GM12864 (cell line): Measurements from ENCODE around the gene DOK4.

ENCODE experiments used
- DNase-seq: peaks from one replicate; pipeline ENCODE4 v3.0.0-alpha.2; 2011; ENCODE audit warnings: low read depth
- H3K4me3 ChIP-seq: 2 replicates; pipeline ENCODE4 v1.5.1; 2011; ENCODE audit warnings: mild to moderate bottlenecking, low read depth, low read length, control low read depth
- TF ChIP-seq, protein P1 (sequence below): IDR thresholded peaks from 2 replicates; pipeline ENCODE4 v1.5.1; 2011; ENCODE audit warnings: low read depth, mild to moderate bottlenecking, moderate library complexity, low read length, control low read depth, inconsistent platforms; ENCODE audit errors: missing control alignments

The DOK4 gene

DNA sequence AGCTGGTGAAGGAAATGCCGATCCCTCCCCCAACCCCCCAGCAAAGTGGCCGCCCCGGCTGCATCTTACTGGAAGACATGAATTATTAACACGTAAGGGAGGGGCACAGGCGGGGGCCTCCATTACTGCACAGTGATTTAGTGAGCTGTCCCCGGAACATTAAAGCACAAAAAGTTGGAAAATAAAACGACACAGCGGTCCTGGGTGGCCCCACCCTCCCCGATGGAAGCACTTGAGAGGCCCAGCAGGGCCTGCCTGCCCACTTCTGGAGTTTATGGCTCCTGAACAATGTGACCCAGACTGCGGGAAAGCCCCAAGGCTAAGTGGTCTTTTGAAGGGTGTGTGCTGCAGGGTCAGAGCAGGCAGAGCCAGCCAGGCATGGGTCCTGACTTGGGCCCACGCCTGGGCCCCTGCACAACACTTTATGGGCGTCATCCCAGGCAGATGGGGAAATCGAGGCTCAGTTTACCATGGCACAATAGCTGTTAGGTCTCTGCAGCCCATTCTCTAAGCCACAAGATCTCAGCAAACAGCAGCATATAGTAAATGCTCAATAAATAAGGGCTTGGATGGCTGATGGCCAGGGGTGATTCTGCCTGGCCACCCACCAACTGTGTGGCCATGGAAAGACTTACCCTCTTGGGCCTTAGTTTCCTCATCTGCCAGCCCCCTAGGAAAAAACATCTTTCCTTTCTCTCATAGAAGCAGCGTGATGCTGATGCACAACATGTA, 27.2 kb upstream of the DOK4 start:
- DNase-seq = no peak
- TF ChIP-seq, protein P1, sequence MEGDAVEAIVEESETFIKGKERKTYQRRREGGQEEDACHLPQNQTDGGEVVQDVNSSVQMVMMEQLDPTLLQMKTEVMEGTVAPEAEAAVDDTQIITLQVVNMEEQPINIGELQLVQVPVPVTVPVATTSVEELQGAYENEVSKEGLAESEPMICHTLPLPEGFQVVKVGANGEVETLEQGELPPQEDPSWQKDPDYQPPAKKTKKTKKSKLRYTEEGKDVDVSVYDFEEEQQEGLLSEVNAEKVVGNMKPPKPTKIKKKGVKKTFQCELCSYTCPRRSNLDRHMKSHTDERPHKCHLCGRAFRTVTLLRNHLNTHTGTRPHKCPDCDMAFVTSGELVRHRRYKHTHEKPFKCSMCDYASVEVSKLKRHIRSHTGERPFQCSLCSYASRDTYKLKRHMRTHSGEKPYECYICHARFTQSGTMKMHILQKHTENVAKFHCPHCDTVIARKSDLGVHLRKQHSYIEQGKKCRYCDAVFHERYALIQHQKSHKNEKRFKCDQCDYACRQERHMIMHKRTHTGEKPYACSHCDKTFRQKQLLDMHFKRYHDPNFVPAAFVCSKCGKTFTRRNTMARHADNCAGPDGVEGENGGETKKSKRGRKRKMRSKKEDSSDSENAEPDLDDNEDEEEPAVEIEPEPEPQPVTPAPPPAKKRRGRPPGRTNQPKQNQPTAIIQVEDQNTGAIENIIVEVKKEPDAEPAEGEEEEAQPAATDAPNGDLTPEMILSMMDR = no peak
- no peak overlapping the region for H3K4me3 ChIP-seq

- TF ChIP-seq, protein P1 = no peak
- DNase-seq = no peak
- no peak overlapping the region for H3K4me3 ChIP-seq
These were observed 26.2 kb upstream of the DOK4 start for GRCh38 chr16:57512296-57513001.

DNA sequence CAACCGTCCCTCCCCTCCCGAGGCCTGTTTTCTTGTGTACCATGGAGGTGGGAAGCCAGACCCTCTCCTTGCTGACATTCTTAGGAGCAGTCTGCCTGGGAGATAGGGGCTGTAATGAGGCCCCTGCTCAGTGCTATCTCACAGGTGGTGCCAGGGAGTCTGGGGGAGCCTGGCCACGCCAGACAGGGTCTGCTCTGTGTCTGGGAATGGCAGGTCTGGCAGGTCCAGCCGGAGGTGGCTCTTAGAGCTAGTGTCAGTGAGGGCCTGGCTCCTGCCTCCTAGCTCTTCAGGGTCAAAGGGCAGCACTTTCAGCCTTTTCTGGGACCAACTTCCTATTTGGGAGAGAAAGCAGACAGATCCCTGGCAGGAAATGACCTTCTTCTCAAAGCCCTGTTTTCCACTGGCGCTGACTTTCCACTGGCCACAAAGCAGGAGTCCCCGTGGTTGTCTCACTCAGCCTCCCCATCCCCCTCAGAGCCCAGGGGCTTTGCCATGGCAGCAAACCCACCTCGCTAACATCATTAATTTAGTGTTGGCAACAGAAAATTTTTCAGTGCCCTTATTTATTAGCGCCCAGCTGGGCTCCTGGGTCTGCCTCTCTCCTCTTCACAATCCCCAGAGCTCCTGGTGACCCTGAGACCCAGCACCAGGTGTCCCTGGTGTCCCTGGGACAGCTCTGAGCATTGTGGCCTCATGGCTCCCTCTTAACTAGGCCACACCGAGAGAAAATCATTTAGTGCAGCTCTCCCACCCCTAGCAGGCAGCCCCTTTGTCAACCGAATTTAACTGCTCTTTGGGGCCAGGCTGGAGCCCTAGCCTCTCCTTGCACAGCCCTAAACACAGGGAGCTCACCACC, 24.0 kb upstream of the DOK4 start:
- DNase-seq = no peak
- TF ChIP-seq, protein P1 = no peak
- no peak overlapping the region for H3K4me3 ChIP-seq

- no peak for DNase-seq
- TF ChIP-seq, protein P1 = no peak
- no peak overlapping the region for H3K4me3 ChIP-seq
These were observed 23.1 kb upstream of the DOK4 start for GRCh38 chr16:57509231-57509923.

- no peak overlapping the region for H3K4me3 ChIP-seq
- DNase-seq = no peak
- TF ChIP-seq, protein P1 = no peak
These were observed 21.7 kb upstream of the DOK4 start for GRCh38 chr16:57508035-57508425.
